T-cell (primary cell): Measurements from ENCODE around the gene UNC50. TPM values are rescaled to one million over a fixed set of nuclear protein-coding genes. Genes with fewer than 3 reads are reported as not detected.

Source experiments
- ATAC-seq, 4 experiments: fragments of 200-7000 bp in 3 of 4; fragments of 150-1000 bp in 1 of 4; cut with Tn5 transposase; replicated peaks in 1 of 4; 1 replicate in 3 of 4; 2 replicates in 1 of 4; pipeline ENCODE4 v1.10.0; 2021; ENCODE audit warnings: moderate library complexity in 3 of 4, mild to moderate bottlenecking in 2 of 4, moderate number of reproducible peaks in 1 of 4
- CTCF ChIA-PET, 2 donors: fragments of 300-600 bp; sonication (Branson Sonifier 250); formaldehyde crosslinking; loops; one replicate each; lab custom pipeline; 2022; ENCODE audit warnings: antibody characterized with exemption in 2 of 2; lab: Charles Lee
- POLR2A ChIA-PET, 2 donors: fragments of 300-600 bp; sonication (Branson Sonifier 250); formaldehyde crosslinking; loops; one replicate each; lab custom pipeline; 2022; ENCODE audit warnings: antibody characterized with exemption in 2 of 2; lab: Charles Lee
- DNase-seq, 35 experiments: peaks; one replicate each; pipeline versions ENCODE4 v3.0.0 to v3.0.0-alpha.2; 2013 to 2023
- H3K27ac ChIP-seq: one replicate; pipeline ENCODE4 v1.5.1; 2013; ENCODE audit warnings: low read length
- H3K27me3 ChIP-seq, 2 experiments: replicated peaks in 1 of 2; 1 replicate in 1 of 2; 2 replicates in 1 of 2; pipeline versions ENCODE4 v1.6.1 to v1.7.0; 2013; ENCODE audit warnings: low read length in 1 of 2, mixed read lengths in 1 of 2; ENCODE audit not compliant: control insufficient read depth in 2 of 2, insufficient read depth in 2 of 2; ENCODE audit errors: extremely low read depth in 1 of 2
- H3K36me3 ChIP-seq, 2 donors: 1 replicate in 1 of 2; 2 replicates in 1 of 2; pipeline versions ENCODE4 v1.6.1 to v1.7.0; 2013; ENCODE audit warnings: low read length in 1 of 2; ENCODE audit not compliant: control insufficient read depth in 2 of 2, insufficient read depth in 1 of 2; ENCODE audit errors: extremely low read depth in 1 of 2
- H3K4me1 ChIP-seq, 2 experiments: 1 replicate in 1 of 2; 2 replicates in 1 of 2; pipeline versions ENCODE4 v1.6.1 to v1.7.0; 2013; ENCODE audit warnings: low read length in 2 of 2, mixed read lengths in 1 of 2; ENCODE audit not compliant: insufficient read depth in 2 of 2, control insufficient read depth in 1 of 2; ENCODE audit errors: extremely low read depth in 1 of 2
- H3K4me3 ChIP-seq, 2 donors: 1 replicate in 1 of 2; 2 replicates in 1 of 2; pipeline versions ENCODE4 v1.5.1 to v1.7.0; 2013; ENCODE audit warnings: mild to moderate bottlenecking in 2 of 2, low read length in 1 of 2, moderate library complexity in 1 of 2; ENCODE audit not compliant: control insufficient read depth in 1 of 2; ENCODE audit errors: extremely low read depth in 1 of 2
- H3K9me3 ChIP-seq: 2 replicates; pipeline ENCODE4 v1.7.0; 2013
- H3K27ac Mint-ChIP-seq, 2 donors: one replicate each; pipeline ENCODE4 v1.8.0; 2020 to 2021; ENCODE audit warnings: mild to moderate bottlenecking in 2 of 2, mixed read lengths in 2 of 2
- H3K27me3 Mint-ChIP-seq, 2 donors: one replicate each; pipeline ENCODE4 v1.8.0; 2021 to 2022; ENCODE audit warnings: mixed read lengths in 2 of 2
- H3K36me3 Mint-ChIP-seq: one replicate; pipeline ENCODE4 v1.8.0; 2021; ENCODE audit warnings: mixed read lengths
- H3K4me1 Mint-ChIP-seq, 3 donors: one replicate each; pipeline ENCODE4 v1.8.0; 2020 to 2022; ENCODE audit warnings: mixed read lengths in 3 of 3, mild to moderate bottlenecking in 1 of 3
- H3K4me3 Mint-ChIP-seq, 3 donors: one replicate each; pipeline ENCODE4 v1.8.0; 2020 to 2022; ENCODE audit warnings: mild to moderate bottlenecking in 3 of 3, mixed read lengths in 3 of 3, moderate library complexity in 3 of 3
- H3K9me3 Mint-ChIP-seq, 3 donors: one replicate each; pipeline ENCODE4 v1.8.0; 2020 to 2022; ENCODE audit warnings: mixed read lengths in 3 of 3
- whole genome bisulfite sequencing: methylation state at CpG from one replicate; pipeline ENCODE4 v1.1.5; 2013; ENCODE audit warnings: missing lambda C conversion rate; ENCODE audit not compliant: insufficient coverage; 5-methylcytosine and 5-hydroxymethylcytosine counted together
- total RNA-seq, 35 experiments: library from RNA in 6 of 35; stranded (reverse) in 6 of 35; fragments of 120-200 nt in 1 of 35; gene quantifications; one replicate each; pipeline versions ENCODE4 v1.2.1 to v1.2.4 and lab custom pipeline; 2013 to 2026

UNC50 gene
- total RNA-seq, 5 donors from 2014 or later (not counting 1 experiment from before 2014, with no cell fraction given): 19.5 to 37.9 (median 29.5) TPM

- Mint-ChIP-seq H3K4me1 (peaks cover 43 to 51% (median 46%) of the 10 kb centered on the region in 3 donors), H3K27me3 (no peaks in the 10 kb centered on the region), H3K27ac (peak overlapping the region; percentile 88 to 89), H3K9me3 (no peaks in the 10 kb centered on the region), H3K4me3 (peak overlapping the region in 2 of 3 donors; percentile 17 to 55), H3K36me3 (peaks cover 40% of the 10 kb centered on the region)
- Histone ChIP-seq H3K27me3 (no peaks in the 10 kb centered on the region), H3K4me1 (peaks cover 29 to 42% of the 10 kb centered on the region in 2 experiments), H3K4me3 (peak overlapping the region in 1 of 2 donors; percentile 44), H3K9me3 (no peaks in the 10 kb centered on the region), H3K27ac (peak overlapping the region; percentile 50), H3K36me3 (peaks cover 20 to 83% of the 10 kb centered on the region in 2 donors)
- POLR2A ChIA-PET: interaction anchor here in 1 of 2 donors (0.6 to 1.2 kb wide), 2 partner anchors 22 to 96 kb away, joined by 3 to 5 read pairs; partner anchors contain the start of gene MGAT4A
- peak in 32 of 35 experiments; percentile 20 to 78 (median 51) for DNase-seq
- 46% methylated on average over 6 of the region's 9 CpGs for WGBS
- CTCF ChIA-PET: interaction anchor here in 1 of 2 donors (0.9 to 1.2 kb wide), 3 partner anchors 11 to 17 kb away, joined by 3 to 5 read pairs (median 4); no protein-coding TSS in a partner anchor
- peak; percentile 34 to 51 (median 42) for ATAC-seq
Measured at GRCh38 chr2:98634406-98635092, 26.2 kb downstream of the UNC50 start.

GRCh38 chr2:98637401-98638147, 29.2 kb downstream of the UNC50 start:
- Histone ChIP-seq H3K4me1 (peaks cover 29 to 40% of the 10 kb centered on the region in 2 experiments), H3K9me3 (no peaks in the 10 kb centered on the region), H3K4me3 (peak overlapping the region in 1 of 2 donors; percentile 1), H3K36me3 (peaks cover 7 to 75% of the 10 kb centered on the region in 2 donors), H3K27me3 (no peaks in the 10 kb centered on the region), H3K27ac (peak overlapping the region; percentile 77)
- Mint-ChIP-seq H3K4me3 (peak overlapping the region; percentile 46 to 60 (median 58)), H3K4me1 (peaks cover 47 to 51% (median 49%) of the 10 kb centered on the region in 3 donors), H3K27ac (peak overlapping the region; percentile 85 to 91), H3K9me3 (no peaks in the 10 kb centered on the region), H3K27me3 (no peaks in the 10 kb centered on the region), H3K36me3 (peaks cover 37% of the 10 kb centered on the region)
- ChIA-PET POLR2A (interaction anchor here in 1 of 2 donors (0.5 kb wide), 1 partner anchor 83 kb away, joined by 3 read pairs; no protein-coding TSS in a partner anchor), CTCF (interaction anchor here in 1 of 2 donors (0.6 to 1.3 kb wide), 2 partner anchors 12 to 13 kb away, joined by 3 to 4 read pairs; no protein-coding TSS in a partner anchor)
- peak in 34 of 35 experiments; percentile 14 to 84 (median 53) for DNase-seq
- WGBS: 3% methylated on average over 4 of the region's 10 CpGs
- peak; percentile 76 to 88 (median 82) for ATAC-seq

GRCh38 chr2:98643496-98644100, 35.2 kb downstream of the UNC50 start:
- Histone ChIP-seq H3K36me3 (peaks cover 9 to 83% of the 10 kb centered on the region in 2 donors), H3K9me3 (no peaks in the 10 kb centered on the region), H3K4me1 (peaks cover 3 to 9% of the 10 kb centered on the region in 2 experiments), H3K27me3 (no peaks in the 10 kb centered on the region), H3K4me3 (no peak overlapping the region), H3K27ac (no peak overlapping the region)
- ChIA-PET CTCF (interaction anchor here in 1 of 2 donors (1.2 kb wide), 1 partner anchor 194 kb away, joined by 3 read pairs; no protein-coding TSS in a partner anchor), POLR2A (no interaction called here)
- 100% methylated on average over 2 of the region's 5 CpGs for WGBS
- peaks cover 11 to 38% (median 34%) of the 10 kb centered on the region in 3 donors for H3K4me1 Mint-ChIP-seq
- H3K27me3 Mint-ChIP-seq: no peaks in the 10 kb centered on the region
- peak overlapping the region; percentile 31 to 73 for H3K27ac Mint-ChIP-seq
- H3K9me3 Mint-ChIP-seq: no peaks in the 10 kb centered on the region
- H3K36me3 Mint-ChIP-seq: peaks cover 47% of the 10 kb centered on the region
- no peak for ATAC-seq
- no peak overlapping the region for H3K4me3 Mint-ChIP-seq
- DNase-seq: no peak

GRCh38 chr2:98647636-98648035, 39.2 kb downstream of the UNC50 start:
- Histone ChIP-seq H3K4me1 (peaks cover 11 to 26% of the 10 kb centered on the region in 2 experiments), H3K4me3 (no peak overlapping the region), H3K9me3 (no peaks in the 10 kb centered on the region), H3K36me3 (peaks cover 9 to 70% of the 10 kb centered on the region in 2 donors), H3K27ac (no peak overlapping the region), H3K27me3 (no peaks in the 10 kb centered on the region)
- 90% methylated on average over 3 of the region's 5 CpGs for WGBS
- Mint-ChIP-seq H3K4me1 (peaks cover 38 to 61% (median 55%) of the 10 kb centered on the region in 3 donors), H3K27ac (peak overlapping the region in 1 of 2 donors; percentile 27), H3K36me3 (peaks cover 64% of the 10 kb centered on the region), H3K9me3 (peaks cover 6 to 16% (median 7%) of the 10 kb centered on the region in 3 donors), H3K27me3 (no peaks in the 10 kb centered on the region), H3K4me3 (no peak overlapping the region)
- ATAC-seq (no peak), DNase-seq (no peak)
- CTCF ChIA-PET: interaction anchor here in 1 of 2 donors (0.6 kb wide), 1 partner anchor 135 kb away, joined by 3 read pairs; no protein-coding TSS in a partner anchor
- POLR2A ChIA-PET: no interaction called here

GRCh38 chr2:98648451-98648850, 40.1 kb downstream of the UNC50 start:
- no peaks in the 10 kb centered on the region for H3K27me3 ChIP-seq
- Mint-ChIP-seq H3K4me3 (peak overlapping the region in 1 of 3 donors; percentile 39), H3K4me1 (peaks cover 46 to 68% (median 59%) of the 10 kb centered on the region in 3 donors), H3K36me3 (peaks cover 67% of the 10 kb centered on the region), H3K27ac (peak overlapping the region in 1 of 2 donors; percentile 27), H3K9me3 (peaks cover 6 to 16% (median 7%) of the 10 kb centered on the region in 3 donors), H3K27me3 (no peaks in the 10 kb centered on the region)
- ChIA-PET CTCF (interaction anchor here in 1 of 2 donors (0.9 to 1.9 kb wide), 8 partner anchors 10 to 192 kb away, joined by 3 to 47 read pairs (median 4); partner anchors contain the start of gene MGAT4A), POLR2A (interaction anchor here in 1 of 2 donors (0.5 to 0.6 kb wide), 2 partner anchors 46 to 79 kb away, joined by 3 to 7 read pairs; no protein-coding TSS in a partner anchor)
- H3K36me3 ChIP-seq: peaks cover 9 to 65% of the 10 kb centered on the region in 2 donors
- DNase-seq (no peak), ATAC-seq (no peak)
- 92% methylated on average over 2 of the region's 4 CpGs for WGBS
- no peak overlapping the region for H3K4me3 ChIP-seq
- H3K4me1 ChIP-seq: peaks cover 16 to 28% of the 10 kb centered on the region in 2 experiments
- H3K9me3 ChIP-seq: no peaks in the 10 kb centered on the region
- H3K27ac ChIP-seq: no peak overlapping the region
